ENCODE results near the gene UQCR11.

DNA sequence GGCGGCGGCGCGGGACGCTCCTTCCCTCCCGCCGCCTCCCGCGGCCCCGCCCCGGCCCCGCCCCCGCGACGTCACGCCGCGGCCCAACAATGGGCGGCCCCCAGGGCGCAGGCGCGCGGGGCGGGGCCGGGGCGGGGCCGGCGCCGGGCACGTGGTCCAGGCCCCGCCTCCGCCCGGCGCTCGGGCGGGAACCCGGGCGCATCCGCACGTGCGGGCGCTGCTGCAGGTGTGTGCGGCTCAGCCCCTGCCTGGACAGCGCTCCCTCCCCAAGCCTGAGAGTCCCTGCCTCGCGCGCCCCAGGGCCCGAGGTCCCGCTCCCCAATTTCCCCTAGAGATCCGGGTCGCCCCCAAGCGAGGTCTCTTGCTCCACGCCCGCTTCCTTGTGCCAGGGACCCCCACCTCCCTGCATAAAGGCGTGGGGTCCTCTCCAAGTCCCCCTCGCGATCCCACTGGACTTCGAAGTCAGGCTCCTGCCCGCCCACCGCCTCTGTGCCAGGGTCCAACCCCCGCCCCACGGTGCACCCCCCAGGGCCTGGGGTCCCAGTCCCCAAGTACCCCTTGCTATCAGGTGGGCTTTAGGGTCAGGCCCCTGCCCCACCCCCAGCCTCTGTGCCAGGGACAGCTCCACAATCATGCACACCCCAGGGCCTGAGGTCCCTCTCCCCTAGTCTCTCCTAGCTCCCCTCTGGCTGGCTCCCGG lies 36.8 kb downstream of the UQCR11 start, which contains the start of gene MEX3D:
- TF ChIP-seq, protein P1, sequence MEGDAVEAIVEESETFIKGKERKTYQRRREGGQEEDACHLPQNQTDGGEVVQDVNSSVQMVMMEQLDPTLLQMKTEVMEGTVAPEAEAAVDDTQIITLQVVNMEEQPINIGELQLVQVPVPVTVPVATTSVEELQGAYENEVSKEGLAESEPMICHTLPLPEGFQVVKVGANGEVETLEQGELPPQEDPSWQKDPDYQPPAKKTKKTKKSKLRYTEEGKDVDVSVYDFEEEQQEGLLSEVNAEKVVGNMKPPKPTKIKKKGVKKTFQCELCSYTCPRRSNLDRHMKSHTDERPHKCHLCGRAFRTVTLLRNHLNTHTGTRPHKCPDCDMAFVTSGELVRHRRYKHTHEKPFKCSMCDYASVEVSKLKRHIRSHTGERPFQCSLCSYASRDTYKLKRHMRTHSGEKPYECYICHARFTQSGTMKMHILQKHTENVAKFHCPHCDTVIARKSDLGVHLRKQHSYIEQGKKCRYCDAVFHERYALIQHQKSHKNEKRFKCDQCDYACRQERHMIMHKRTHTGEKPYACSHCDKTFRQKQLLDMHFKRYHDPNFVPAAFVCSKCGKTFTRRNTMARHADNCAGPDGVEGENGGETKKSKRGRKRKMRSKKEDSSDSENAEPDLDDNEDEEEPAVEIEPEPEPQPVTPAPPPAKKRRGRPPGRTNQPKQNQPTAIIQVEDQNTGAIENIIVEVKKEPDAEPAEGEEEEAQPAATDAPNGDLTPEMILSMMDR (IDR thresholded peaks at IDR 0.05), result no peak
- TF ChIP-seq ZFX (IDR thresholded peaks at IDR 0.05; ENCODE audit: borderline replicate concordance), result no peak

All from 22Rv1 (cell line).